IMR-90 (cell line): ENCODE data around the gene MISP3.
A peak's percentile ranks its signal among the peaks of the same experiment; 100 is the strongest.

ENCODE experiments used
- CTCF ChIP-seq: conservative IDR thresholded peaks from 2 replicates; pipeline ENCODE4 v1.5.1; 2012; ENCODE audit warnings: mild to moderate bottlenecking, low read depth, low read length, improper control_type of control experiment
- RFX5 ChIP-seq: IDR thresholded peaks from 2 replicates; pipeline ENCODE4 v1.8.0; 2012; ENCODE audit warnings: low read depth, mild to moderate bottlenecking, low read length, moderate library complexity

DNA sequence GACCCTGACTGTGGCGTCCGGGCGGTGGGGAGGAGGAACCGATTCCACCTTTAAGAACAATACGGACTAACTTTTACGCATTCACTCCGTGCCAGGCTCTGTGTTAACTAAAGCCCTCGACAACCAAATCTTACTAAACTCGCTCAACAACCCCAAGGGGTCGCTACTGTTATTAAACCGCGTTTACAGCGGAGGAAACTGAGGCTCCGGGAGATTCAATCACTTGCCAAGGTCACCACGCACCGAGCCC lies 16.8 kb downstream of the MISP3 start:
- TF ChIP-seq CTCF (0 out of 2 replicates have a peak, but pooled peaks have one; percentile 19), RFX5 (no peak)
